Measurements from ENCODE around the gene SHISAL2A.
"Not testable (repeated sequence)": the region's sequence is repeated elsewhere in the genome, so short reads cannot be mapped to it uniquely, and the experiment has no call there.

The SHISAL2A gene

DNA sequence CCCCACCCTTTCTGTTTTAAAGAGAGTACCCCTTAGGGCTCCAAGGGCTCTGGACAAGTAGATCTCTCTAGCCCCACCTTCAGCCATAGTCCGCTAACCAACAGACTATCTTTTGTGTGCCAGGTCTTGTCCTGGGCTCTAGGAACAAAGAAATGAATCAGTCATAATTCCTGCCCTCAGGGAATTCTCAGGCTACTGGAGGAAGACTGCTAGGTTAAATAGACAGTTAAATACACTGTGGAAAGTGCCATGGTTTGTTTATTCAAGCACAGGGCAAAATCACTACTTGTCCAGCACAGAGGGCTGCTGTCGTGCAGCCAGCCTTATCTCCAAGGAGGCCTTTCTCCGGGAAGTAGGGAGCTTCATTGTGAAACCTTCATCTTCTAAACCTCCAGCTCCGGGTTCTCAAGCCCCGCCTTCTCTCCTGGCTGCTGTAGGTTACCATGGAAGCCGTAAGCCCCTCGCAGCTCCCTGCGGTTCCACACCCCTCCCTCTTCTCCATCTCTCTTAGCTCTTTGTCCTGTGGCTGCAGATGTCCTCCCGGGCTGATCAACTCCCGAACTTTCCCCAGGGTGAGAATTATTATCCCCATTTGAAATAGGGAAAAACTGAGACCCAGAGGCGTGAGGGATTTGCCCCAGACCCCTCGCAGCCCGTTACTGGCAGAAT lies 29.8 kb downstream of the SHISAL2A start:
- no peak for FAIRE-seq

DNA sequence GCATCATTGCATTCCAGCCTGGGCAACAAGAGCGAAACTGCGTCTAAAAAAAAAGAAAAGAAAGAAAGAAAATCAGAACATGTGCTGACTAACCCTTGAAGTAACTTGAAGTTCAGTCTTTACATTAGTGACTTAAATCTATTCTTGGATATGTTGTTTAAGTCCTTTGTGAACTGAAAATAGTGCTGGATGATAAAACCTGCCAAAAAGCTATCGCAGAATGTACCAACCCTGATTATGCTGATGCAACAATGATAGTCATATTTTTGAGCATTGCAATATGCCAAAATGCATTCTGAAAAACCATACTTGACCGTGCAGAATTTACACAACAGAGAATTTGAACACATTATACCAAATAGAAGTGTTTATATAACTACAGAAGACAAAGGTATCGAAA lies 30.7 kb downstream of the SHISAL2A start:
- no peak for FAIRE-seq

DNA sequence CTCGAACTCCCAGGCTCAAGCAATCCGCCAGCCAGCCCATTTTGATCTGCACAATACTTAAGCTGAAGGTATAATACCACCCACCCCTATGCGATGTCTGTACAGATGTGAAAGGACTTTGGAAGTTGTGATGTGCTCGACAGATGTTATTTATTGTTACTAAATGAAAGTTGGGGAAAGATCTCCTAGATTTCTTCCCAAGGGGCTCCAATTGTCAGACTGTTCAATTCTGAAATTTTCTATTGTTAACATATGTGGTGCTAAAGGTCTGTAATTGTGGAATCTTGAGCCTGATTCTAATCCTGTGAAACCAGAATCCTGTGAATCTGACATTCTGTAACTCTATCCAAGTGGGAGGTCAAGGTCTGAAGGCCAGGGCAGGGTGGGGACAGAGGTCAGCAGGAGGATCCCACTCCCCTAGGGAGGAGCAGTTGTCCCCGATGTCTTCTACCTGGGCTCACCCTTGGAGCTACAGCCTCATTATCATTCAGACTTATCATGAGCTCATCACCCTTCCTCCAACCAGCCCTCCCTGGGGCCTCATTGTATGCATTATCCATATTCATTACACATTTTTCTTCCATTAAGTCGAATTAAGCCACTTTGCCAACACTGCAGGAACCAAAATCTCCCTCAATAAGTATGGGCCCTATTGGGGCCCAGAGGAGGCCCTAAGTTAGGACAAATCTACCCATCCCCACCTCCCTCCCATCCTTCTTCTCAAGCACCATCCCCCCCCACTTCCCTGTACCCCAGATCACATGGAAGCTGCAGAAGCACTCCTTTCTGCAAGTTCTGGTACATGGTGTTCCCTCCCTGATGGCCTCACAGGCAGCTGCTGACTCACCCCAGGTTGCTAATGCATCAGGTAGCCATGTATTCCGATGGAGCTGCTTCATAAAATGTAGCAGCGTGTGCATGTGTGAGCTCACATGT lies 32.3 kb downstream of the SHISAL2A start:
- FAIRE-seq = no peak

DNA sequence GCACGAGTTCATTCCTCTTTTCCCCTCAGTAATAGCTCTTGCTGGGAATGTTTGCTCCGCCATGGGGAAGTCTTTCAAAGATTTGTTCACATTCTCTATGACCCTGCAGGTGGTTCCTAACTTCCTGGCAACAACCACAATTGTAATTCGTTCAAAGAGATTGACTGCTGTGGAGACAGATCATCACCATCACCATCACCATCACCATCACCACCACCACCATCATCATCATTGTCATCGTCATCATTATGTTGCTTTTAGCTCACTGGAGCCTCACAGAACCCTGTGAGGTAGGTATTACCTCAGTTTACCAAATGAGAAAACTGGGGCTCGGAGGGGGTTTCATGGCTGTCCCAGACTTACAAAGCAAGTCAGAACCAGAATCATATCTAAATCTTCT lies 34.3 kb downstream of the SHISAL2A start:
- no peak for FAIRE-seq

DNA sequence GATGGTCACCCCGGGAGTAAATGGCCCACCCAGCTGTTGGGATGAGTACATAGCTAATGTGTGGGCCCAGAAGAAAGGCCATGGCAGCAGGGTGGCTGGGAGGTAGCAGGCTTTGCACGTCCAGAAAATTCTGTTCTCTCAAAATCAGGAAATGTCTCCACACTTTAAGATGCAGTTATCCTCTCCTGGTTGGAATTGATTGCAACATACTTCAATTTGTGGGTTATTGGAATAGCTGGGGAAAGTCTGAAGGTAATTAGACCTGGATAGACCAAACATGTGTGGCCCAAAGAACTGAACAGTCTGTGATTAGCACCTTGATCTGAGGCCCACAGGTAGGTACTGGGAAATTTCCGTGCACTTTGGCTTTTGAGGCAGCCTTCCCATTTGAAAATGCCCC lies 35.0 kb downstream of the SHISAL2A start:
- no peak for FAIRE-seq

DNA sequence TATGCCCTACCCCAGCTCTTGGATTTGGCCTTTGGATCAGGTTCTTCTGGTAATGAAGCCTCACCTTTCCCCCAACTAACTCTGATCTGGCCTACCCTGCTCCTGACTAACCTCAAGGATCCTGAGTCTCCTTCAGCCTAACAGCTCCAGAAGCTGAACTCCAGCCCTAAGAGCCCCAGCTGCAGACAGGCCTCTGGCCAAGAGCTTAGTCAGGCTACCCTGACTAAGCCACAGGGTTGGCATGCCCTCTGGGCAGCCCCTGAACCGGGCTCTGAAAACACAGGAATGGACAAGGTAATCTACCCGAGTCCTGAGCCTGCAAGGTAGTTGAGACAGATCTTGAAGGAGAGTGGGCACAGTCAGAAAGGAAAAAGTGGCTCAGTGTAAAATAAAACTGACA lies 35.7 kb downstream of the SHISAL2A start:
- FAIRE-seq = no peak

DNA sequence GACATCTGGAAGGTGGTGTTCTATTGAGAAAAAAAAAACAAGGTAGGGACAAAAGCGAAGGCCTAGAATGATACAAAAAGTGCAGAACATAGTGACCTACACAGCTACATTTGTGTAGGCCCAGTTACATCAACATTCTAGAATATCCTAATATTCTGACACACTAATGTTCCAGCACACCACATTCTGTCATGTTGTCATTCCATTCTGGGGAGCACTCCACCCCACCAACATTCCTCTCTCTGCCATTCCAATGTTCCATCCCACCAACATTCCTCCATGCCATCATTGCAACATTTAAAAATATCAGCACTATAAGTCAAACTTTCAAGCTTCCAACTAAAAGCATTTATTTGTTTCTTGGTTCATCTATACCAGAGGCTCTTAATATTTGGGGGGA lies 36.7 kb downstream of the SHISAL2A start:
- FAIRE-seq = no peak

DNA sequence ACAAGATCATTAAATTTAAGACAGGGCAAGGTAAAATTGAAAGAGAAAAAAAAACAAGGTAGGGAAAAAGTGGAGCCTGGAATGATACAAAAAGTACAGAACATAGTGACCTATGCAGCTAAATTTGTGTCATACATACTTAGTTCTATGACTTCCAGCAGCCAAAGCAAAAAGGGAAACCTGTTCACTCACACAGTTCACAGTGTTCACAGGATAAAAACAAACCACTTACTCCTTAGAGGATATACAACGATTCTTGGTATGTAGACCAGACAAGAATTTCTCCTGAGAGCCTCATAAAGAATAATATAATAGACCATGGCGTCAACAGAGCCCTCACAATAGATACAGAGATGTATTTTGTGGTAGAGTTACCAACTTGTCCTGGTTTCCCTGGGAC lies 37.6 kb downstream of the SHISAL2A start:
- FAIRE-seq = no peak

DNA sequence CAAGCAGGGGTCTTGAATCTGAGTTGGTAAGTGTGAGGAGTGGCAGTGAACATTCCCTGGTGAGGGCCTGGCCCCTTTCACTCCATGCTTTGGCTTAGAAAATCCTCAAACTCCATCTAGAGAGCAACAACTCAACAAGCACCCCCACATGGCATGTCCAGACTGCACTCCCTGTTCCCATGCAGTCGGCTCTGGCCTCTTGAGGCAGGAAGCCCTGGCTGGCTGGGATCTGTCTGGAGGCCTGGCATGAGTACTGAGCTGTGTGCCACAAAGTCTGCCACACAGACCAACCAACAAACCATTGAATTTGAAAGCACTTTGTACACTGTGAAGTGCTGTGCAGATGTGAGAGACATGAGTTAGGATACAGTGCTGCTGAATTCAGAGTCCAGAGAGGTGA lies 40.0 kb downstream of the SHISAL2A start:
- FAIRE-seq = no peak

DNA sequence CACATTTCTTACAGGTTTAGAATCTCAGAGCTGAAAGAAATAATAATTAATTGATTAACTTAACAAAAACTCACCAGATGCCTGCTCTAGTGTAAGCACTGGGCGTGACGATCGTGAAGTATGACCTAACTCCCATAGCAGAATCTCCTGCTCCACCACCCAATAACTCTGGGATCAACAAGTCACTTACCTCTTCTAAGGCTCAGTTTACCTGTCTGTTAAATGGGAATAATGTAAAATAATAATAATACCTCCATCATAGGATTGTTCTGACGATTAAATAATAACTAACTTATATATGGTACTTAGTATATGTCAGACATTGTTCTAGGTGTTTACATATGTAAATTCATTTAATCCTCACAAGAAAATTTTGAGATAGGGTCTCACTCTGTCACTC lies 40.5 kb downstream of the SHISAL2A start:
- no peak for FAIRE-seq

DNA sequence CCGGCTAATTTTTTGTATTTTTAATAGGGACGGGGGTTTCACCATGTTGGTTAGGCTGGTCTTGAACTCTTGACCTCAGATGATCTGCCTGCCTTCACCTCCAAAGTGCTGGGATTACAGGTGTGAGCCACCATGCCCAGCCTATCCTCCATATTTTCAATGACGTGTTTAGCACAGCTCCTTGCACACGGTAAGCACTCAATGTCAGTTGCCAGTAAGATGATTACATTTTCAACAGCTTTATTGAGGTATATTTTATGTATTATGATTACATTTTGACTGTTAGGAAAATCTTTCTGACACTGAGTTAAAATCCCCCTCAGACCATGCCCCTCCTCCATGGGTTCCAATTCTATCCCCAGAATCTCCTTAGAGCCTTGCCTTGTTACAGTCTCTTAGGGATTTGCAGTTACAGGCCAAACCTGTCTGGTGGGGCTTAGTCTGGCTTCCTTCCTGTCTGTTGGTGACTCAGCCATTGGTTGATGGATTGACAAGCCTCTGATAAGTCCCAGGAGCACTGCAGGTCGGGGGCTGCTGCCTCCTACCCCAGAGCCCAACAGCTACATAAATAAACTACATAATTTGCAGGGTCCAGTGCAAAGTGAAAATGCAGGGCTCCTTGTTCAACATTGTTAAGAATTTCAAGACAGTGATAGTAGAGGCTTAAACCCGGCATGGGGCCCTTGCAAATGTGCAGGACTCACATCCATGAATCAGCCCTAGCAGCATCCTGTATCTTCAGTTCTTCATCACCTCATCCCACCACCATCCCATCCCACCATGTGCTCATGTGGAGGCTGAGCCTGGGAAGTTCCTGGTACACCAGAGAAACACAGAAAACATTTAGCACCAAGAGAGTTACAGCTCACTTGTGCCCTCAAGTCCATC lies 41.8 kb downstream of the SHISAL2A start:
- FAIRE-seq = no peak

DNA sequence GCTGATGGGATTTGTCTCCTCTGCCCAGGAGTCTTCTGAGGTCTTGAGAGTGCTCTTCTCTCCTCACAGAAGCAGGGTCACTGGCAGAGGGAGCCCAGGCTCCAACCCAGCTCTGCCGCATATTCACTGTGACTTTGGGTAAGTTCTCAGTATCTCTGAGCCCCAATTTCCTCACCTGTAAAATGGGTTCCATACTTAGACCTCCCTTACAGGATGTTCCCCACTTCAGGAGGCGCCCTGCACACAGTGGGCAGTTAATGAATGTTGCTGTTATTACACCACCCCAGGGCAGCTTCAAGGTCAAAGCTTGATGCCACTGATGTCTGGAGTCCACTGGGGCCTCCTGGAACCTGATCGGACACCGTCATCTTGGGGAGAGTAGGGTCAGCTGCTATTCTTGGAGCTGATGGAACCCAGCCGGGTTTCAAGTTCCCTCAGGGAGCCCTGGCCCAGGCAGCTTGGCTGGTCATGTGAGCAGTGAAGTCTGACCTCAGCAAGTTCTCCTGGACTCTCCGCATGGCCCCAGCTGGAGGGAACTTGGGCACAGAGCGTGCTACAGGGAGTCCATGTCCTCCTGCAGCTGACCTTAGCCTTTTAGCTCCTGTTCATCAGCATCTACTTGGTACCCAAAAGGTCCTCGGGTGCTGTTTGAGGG lies 43.4 kb downstream of the SHISAL2A start:
- no peak for FAIRE-seq

DNA sequence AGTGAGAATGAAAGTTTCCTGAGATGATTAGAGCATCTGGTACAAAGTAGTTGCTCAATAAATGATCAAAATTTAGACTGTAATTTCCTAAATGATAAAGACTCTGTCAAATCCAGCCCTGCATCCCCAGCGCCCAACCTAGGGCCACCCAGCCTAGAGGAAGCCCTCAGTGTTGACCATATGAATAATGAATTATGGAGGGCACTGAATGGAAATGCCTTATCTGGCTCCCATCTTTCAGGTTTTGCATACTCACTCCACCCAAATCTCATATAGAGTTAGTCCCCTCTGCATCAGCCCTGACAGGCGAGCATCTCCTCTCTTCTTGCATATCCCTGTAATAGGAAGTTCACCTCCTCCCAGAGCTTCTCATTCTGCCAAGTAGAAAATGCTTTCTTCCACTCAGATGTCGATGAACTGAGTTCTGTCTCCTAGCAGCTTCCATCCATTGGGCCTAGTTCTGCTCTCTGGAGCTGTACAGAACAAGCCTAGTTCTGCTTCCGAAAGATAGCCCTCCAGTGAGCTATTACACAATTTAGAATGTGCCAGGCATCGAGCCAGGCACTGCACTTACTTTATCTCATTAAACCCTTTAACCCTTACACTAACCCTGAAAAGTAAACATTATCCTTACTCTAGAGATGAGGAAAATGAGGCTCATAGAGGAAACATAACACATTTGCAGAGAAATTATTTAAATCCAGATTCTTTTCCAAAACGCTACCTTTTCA lies 44.3 kb downstream of the SHISAL2A start:
- FAIRE-seq = no peak

DNA sequence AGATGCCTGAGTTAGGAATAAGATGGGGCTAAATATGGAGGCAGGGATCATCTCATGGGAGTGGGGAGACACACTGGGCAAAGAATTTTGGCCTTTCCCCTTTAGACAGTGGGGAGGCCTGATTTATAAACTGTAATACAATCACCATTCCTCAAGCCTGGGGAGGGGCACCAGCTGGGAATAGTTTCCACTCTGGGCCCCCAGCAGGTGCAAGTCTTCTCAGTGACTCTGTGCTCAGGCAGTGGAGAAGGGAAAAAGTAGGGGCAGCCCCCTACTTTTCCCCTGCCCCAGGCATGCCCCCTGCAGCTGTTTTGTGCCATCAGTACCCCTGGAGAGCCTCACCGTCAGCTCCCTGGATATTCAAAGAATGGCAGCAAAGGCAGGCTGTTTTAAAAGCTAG lies 46.1 kb downstream of the SHISAL2A start:
- FAIRE-seq = no peak

DNA sequence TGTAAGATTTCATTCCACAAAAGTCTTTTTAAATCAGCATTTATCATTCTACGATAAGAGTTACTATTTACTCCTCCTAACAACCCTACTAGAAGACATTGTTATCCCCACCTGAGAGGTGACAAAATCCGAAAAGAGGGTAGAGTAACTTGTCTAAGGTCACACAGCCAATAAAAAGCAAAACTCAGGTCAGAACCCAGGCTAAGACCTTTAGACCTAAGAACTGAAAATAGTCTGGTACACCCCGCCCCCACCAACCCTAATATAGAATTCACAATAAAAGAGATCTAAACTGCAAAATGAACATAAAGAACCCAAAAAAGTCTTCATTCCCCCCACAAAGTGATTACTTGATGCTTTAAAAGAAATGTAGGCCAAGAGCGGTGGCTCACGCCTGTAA lies 46.5 kb downstream of the SHISAL2A start:
- FAIRE-seq = no peak

DNA sequence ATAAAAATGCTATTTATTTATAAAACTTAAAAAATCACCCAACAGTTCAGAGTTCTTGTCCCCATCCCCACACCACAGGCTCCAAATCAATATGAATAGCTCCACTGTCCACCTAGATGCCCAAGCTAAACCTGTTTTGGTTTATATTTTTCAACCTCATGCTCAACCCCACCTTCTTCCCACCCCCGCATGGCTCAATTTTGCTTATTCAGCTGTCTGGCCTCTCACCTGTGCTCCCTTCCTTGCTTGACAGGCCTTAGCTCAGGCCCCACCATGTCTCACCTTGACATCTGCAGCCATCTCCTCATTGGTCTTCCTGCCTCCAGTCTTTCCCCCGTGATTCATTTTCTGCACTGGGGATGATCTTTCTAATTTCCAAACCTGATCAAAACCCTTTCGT lies 47.4 kb downstream of the SHISAL2A start:
- FAIRE-seq = no peak

DNA sequence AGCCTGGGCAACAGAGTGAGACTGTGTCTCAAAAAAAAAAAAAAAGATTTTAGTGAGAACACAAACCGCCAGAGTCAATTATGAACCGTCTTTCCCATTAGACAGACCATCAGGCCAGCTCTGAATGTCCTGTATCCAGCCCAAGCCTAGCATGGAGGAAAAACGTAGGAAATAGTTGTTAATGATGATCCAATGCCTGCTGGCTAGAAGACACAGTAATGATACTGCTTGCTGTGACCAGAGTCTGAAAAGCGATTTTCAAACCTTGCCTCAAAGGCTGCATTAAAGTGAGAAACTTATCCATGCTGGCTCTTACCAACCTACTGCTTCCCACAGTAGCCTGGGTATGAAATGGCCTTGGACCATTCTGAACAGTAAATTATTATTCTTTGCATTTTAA lies 48.2 kb downstream of the SHISAL2A start:
- no peak for FAIRE-seq

DNA sequence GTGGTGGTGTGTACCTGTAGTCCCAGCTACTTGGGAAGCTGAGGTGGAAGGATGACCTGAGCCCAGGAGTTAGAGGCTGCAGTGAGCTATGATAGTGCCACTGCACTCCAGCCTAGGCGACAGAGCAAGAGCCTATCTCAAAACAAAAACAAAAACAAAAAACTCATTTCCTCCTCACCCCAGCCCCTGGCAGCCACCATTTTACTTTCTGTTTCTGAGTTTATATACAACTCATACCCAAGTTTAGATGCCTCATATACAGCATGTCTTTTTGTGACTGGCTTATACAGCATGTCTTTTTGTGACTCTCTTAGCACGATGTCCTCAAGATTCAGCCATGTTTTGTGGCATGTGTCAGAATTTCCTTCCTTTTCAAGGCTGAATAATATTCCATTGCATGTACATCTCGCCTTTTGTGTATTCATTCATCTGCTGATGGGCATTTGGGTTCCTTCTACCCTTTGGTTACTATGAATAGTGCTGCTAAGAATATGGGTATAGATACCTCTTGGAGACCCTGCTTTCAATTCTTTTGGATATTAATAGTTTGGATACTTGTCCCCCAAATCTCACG lies 50.5 kb downstream of the SHISAL2A start:
- no peak for FAIRE-seq

DNA sequence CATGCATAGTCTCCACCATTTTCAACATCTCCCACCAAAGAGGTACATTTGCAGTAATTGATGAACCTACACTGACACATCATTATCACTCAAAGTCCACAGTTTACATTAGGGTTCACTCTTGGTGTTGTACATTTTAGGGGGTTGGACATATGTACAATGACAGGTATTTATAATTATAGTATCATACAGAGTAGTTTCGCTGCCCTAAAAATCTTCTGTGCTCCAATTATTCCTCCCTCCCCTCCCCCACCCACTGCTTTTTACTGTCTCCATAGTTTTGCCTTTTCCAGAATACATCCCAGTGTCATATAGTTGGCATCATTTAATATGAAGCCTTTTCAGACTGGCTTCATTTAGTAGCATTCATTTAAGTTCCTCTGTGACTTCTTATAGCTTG lies 51.6 kb downstream of the SHISAL2A start:
- FAIRE-seq = no peak

DNA sequence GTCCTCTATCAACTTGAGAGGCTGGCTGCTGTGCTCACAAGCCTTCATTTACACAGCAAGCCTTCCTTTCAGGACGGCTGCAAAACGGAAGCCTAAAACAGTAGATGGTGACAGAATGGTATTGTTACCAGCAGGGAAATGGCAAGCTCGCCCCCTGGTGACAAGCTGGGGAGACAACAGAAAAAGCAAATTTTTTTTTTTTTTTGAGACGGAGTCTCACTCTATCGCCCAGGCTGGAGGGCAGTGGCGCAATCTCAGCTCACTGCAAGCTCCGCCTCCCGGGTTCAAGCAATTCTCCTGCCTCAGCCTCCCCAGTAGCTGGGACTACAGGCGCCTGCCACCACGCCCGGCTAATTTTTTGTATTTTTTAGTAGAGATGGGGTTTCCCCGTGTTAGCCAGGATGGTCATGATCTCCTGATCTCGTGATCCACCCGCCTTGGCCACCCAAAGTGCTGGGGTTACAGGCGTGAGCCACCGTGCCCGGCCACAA lies 53.3 kb downstream of the SHISAL2A start:
- not testable (repeated sequence) for FAIRE-seq

DNA sequence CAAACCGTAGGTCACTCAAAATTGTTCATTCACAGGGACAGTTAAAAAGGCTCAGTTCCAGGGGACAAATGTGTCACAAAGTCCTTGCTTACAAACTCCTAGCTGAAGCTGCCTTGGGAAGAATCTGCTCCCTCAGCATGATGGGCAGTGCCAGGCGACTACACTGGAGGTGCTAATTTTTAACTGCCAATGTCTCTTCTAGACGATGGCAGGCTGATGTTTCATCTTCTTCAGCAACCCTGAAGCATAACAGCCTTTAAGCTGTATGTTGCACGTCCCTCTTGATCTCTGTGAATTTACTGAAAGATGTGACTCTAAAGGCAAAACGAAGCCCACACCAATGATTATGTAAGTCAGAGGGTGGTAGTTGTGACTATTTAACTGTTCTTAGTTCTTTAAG lies 53.9 kb downstream of the SHISAL2A start:
- FAIRE-seq = no peak

Data from colon (tissue), 2 donors.